Measurements from ENCODE around the gene SLC4A4.

The SLC4A4 gene

GRCh38 chr4:71417150-71417549, 78.3 kb downstream of the SLC4A4 start:
- no peak for DNase-seq

GRCh38 chr4:71426381-71427042, 87.7 kb downstream of the SLC4A4 start:
- DNase-seq: no peak

GRCh38 chr4:71429106-71429505, 90.3 kb downstream of the SLC4A4 start:
- DNase-seq: no peak

- DNase-seq: no peak
Observed at GRCh38 chr4:71429962-71430361, 91.1 kb downstream of the SLC4A4 start.

- DNase-seq: no peak
Observed at GRCh38 chr4:71430609-71431008, 91.8 kb downstream of the SLC4A4 start.

- DNase-seq: no peak
Observed at GRCh38 chr4:71440612-71441011, 101.8 kb downstream of the SLC4A4 start.

GRCh38 chr4:71441186-71442169, 102.7 kb downstream of the SLC4A4 start:
- DNase-seq: no peak

- DNase-seq: no peak
Observed at GRCh38 chr4:71442336-71442735, 103.5 kb downstream of the SLC4A4 start.

GRCh38 chr4:71444395-71444794, 105.6 kb downstream of the SLC4A4 start:
- no peak for DNase-seq

GRCh38 chr4:71445811-71446210, 107.0 kb downstream of the SLC4A4 start:
- DNase-seq: no peak

GRCh38 chr4:71446479-71447081, 107.8 kb downstream of the SLC4A4 start:
- DNase-seq: no peak

GRCh38 chr4:71449040-71449439, 110.2 kb downstream of the SLC4A4 start:
- no peak for DNase-seq

- DNase-seq: no peak
Observed at GRCh38 chr4:71449878-71450277, 111.1 kb downstream of the SLC4A4 start.

GRCh38 chr4:71453531-71453930, 114.7 kb downstream of the SLC4A4 start:
- no peak for DNase-seq

- DNase-seq: no peak
Observed at GRCh38 chr4:71456841-71457240, 118.0 kb downstream of the SLC4A4 start.

GRCh38 chr4:71460371-71460770, 121.6 kb downstream of the SLC4A4 start:
- no peak for DNase-seq

GRCh38 chr4:71461422-71461821, 122.6 kb downstream of the SLC4A4 start:
- DNase-seq: no peak

GRCh38 chr4:71466775-71467174, 128.0 kb downstream of the SLC4A4 start:
- no peak for DNase-seq

GRCh38 chr4:71468116-71468710, 129.4 kb downstream of the SLC4A4 start:
- DNase-seq: no peak

GRCh38 chr4:71469541-71469940, 130.7 kb downstream of the SLC4A4 start:
- DNase-seq: no peak

- no peak for DNase-seq
Observed at GRCh38 chr4:71470524-71470923, 131.7 kb downstream of the SLC4A4 start.

- no peak for DNase-seq
Observed at GRCh38 chr4:71472946-71473345, 134.1 kb downstream of the SLC4A4 start.

- no peak for DNase-seq
Observed at GRCh38 chr4:71473541-71474240, 134.9 kb downstream of the SLC4A4 start.

Data from activated CD8-positive, alpha-beta memory T cell treated with anti-CD3 and anti-CD28 coated beads, Interleukin-2, amount 50 U/mL, for 48 hours (primary cell).